GM19099 (cell line): ENCODE measurements around the gene LZTS2.

Source experiments
- POLR2A ChIP-seq: IDR thresholded peaks from 3 replicates; pipeline ENCODE4 v1.6.1; 2011; ENCODE audit warnings: low read depth; ENCODE audit not compliant: insufficient read length; ENCODE audit errors: extremely low read depth

LZTS2 gene

GRCh38 chr10:101029520-101030295 lies 30.1 kb downstream of the LZTS2 start:
- no peak for TF ChIP-seq POLR2A

- no peak for TF ChIP-seq POLR2A
These were observed 31.0 kb downstream of the LZTS2 start for GRCh38 chr10:101030496-101031127.

GRCh38 chr10:101031128-101031795 lies 31.7 kb downstream of the LZTS2 start, which contains the start of the genes PDZD7 and SFXN3:
PDZD7 (minus strand) TSS chr10:101031129; CDS start chr10:101030219, 910 bp downstream.
SFXN3 (plus strand) TSS chr10:101031234; CDS start chr10:101034695, 3,461 bp downstream.
- no peak for TF ChIP-seq POLR2A

DNA sequence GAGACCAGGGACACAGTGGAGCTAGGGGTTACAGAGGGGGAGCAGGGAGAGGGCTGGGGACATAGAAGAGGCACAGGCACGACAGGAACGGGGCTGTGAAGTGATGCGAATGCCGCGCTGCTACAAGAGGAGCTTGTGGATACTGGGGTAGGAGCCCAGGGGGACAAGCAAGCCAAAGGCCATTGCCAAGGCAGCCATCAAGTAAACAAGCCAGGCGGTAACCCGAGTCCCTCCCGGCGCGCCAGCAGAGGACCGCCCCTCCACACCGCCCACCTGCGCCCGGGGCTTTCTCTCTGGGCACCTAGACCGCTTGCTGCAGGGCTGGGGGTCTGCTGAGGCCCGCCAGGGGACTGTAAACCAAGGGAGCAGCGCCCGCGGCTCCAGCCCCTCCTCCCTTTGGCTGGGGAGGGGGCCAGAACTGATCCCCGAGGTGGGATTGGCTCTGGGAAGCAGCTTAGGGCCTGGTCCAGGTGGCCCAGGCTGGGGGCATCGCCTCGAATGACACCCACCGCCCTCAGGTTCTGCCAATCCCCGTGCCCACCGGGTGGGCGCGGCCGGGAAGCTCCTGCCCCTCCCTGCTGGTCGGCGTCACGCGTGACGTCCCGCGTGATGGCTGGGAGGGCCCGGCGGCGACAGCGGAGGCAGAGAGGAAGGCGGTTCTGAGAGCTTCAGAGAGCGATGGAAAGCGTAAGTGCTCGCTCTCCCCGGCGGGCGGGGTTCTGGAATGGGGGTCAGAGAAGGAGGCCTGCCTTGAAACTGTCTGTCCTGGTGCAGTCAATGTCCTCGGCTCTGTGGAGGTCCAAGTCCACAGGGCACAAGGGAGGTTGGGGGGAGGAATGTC lies 32.4 kb downstream of the LZTS2 start:
- no peak for TF ChIP-seq POLR2A

- TF ChIP-seq POLR2A = no peak
These were observed 33.1 kb downstream of the LZTS2 start for GRCh38 chr10:101032637-101033224.

DNA sequence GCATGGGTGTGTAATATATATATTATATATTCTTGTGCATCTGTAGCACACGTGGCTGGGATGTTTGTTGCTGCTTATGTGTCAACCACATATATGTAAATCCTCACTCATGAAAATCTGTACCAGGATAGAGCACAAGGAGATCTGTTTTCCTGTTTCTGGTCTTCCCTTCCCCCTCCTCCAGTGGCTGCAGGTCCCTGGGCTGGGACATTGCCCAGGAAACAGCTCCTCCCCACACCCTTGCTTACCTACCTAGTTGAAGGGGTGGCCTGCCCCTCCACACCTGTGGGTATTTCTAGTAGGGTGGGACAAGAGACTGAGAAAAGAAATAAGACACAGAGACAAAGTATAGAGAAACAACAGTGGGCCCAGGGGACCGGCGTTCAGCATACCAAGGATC lies 33.7 kb downstream of the LZTS2 start:
- TF ChIP-seq POLR2A = no peak

DNA sequence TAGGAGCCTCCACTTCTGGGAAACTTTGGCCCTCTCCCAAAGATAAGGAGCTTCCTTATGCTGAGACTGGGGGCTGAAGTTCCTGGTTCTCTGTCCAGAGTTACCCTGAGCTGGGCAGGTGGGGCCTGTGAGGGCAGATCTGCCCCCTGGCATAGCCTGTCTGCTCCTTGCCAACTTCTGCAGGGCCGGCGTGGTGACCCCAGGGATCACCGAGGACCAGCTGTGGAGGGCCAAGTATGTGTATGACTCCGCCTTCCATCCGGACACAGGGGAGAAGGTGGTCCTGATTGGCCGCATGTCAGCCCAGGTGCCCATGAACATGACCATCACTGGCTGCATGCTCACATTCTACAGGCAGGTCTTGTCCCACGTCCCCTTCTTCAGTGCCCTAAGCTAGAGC lies 35.7 kb downstream of the LZTS2 start:
- TF ChIP-seq POLR2A = no peak

- no peak for TF ChIP-seq POLR2A
These were observed 36.5 kb downstream of the LZTS2 start for GRCh38 chr10:101035916-101036702.

DNA sequence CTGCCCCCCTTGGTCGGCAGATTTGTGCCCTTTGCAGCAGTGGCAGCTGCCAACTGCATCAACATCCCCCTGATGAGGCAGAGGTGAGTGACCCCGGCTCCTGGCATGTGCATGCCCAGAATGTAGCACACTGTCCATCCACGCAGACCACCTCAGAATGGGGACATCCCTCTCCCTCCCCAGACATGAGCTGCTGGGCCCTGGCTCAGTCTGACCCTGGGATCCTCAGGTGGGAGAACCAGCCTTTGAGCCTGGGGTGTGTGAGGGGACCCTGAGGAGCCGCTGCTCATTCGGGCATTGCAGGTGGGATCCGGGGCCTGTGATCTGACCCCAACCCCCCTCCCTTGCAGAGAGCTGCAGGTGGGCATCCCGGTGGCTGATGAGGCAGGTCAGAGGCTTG lies 37.1 kb downstream of the LZTS2 start:
- TF ChIP-seq POLR2A = no peak

DNA sequence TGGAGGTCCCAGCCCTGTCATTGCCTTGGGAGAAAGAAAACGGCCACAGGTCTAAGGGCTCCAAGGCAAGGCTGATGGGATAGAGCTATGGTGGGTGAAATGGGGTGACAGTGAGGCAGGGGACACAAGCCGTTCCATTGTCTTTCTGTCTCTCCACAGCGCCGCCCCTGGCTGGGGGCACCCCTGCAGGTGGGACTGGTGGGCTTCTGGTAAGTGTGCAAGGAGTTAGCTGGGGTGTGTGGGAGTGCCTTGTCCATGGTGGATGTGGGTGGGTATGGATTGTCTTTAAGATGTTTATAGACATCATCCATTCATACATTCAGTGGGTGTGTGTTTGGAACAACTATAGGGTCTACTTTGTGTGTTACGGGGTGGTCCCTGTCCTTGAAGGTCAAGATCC lies 38.9 kb downstream of the LZTS2 start:
- TF ChIP-seq POLR2A = no peak

DNA sequence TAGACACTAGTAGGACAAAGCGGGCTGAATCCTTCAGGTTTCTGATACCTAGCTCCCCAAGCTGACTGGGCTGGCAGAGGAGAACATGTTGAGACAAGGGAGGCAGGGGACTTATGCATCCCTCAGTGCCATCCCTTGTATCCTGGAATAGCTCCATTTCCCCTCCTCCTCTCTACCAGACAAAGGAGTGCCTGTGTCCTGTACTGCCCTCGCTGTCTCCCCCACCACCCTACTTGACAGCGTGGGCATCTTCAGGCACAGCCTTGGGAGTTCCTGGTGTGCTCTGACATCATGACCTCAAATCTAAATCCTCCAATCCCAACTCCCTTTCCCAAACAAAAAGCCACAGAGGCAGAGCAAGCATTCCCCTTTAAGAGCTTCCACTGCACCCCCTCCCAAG lies 40.5 kb downstream of the LZTS2 start:
- no peak for TF ChIP-seq POLR2A

DNA sequence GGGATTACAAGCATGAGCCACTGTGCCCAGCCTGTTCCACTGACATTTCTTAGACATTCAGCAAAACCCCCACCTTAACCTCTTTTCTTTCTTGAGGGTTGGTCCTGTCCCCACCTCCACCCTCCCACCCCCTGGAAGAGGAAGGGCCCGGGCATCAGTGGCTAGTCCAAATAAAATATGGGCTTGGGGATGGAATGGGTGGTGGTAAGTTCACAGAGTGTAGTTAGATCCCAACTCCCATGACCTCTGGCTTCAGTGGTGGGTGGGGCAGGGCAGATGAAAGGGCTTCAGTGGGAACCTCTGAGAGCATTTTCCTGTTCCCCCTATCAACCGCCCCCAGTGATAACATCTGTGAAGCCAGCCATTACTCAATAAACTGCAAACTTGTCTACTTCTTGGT lies 41.2 kb downstream of the LZTS2 start:
- no peak for TF ChIP-seq POLR2A

- no peak for TF ChIP-seq POLR2A
These were observed 41.7 kb downstream of the LZTS2 start for GRCh38 chr10:101041252-101041761.

- no peak for TF ChIP-seq POLR2A
These were observed 42.5 kb downstream of the LZTS2 start for GRCh38 chr10:101042118-101042517.

- peak; percentile 69 for TF ChIP-seq POLR2A
These were observed 43.2 kb downstream of the LZTS2 start for GRCh38 chr10:101042667-101043362.
